CD4-positive, alpha-beta T cell treated with Interleukin-2 at 100 ng/mL for 4 hours (primary cell): ENCODE measurements around the gene CCR2.
"Not testable (repeated sequence)": the region's sequence is repeated elsewhere in the genome, so short reads cannot be mapped to it uniquely, and the experiment has no call there.

Source experiments
- DNase-seq: peaks from one replicate; pipeline ENCODE4 v3.0.0-alpha.2; 2020; ENCODE audit warnings: low spot score

CCR2 gene

GRCh38 chr3:46380471-46381221 is 26.7 kb downstream of the CCR2 start:
- no peak for DNase-seq

GRCh38 chr3:46381625-46382024 is 27.7 kb downstream of the CCR2 start:
- DNase-seq, result no peak

- no peak for DNase-seq
These were observed 29.5 kb downstream of the CCR2 start for GRCh38 chr3:46383211-46383950.

DNA sequence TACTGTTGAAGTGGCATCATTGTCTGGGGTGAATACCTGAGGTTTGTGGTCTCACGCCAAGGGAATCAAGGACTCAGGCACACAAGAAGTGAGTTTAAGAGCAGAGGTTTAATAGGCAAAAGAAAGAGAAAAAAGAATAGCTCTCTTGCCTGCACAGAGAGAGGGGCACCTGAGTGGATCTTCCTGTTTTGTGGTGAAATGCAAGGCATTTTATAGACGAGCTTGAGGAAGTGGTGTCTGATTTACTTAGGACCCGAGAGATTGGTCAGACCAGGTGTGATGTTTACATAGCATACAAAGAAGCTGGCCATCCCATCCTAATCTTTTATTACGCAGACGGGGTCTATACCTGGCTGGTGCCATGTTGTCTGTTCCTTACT is 30.0 kb downstream of the CCR2 start:
- no peak for DNase-seq

DNA sequence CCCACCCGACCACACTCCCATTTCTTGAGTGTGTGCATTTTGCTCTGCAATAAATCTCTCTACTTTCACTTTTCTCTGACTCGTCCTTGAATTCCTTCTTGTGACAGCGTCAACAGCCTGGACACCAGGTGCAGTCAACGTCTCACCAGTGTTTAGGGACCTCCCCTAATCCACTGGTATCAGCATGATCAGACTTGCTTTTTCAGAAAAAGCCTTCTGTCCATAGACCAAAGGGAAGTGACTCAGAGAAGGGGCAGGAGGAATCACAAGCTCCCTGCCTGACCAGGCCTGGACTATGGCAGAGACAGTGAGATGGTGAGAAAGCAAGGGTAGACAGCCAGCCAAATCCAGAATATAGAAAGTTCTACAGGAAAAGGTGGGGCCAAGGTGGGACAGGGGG is 32.3 kb downstream of the CCR2 start:
- no peak for DNase-seq

GRCh38 chr3:46388847-46389246 is 34.9 kb downstream of the CCR2 start:
- not testable (repeated sequence) for DNase-seq

DNA sequence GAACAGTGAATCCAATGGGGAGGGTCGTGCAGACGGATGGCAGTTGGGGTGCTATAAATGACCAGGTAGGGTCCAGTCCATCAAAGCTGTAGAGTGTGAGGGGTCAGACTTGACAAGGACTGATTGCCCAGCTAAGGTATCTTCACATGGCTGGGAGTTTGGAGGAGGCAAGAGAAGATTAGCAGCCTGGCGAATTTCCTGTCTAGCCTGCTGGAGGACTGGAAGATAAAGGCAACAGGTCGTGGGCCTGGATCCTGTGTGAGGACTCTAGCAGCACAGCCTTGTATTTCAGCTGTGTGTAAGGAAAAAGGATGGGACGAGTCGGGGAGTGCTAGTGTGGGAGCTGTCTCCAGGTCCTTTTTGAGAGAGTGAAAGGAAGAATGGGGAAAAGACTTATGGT is 35.4 kb downstream of the CCR2 start:
- DNase-seq, result no peak

DNA sequence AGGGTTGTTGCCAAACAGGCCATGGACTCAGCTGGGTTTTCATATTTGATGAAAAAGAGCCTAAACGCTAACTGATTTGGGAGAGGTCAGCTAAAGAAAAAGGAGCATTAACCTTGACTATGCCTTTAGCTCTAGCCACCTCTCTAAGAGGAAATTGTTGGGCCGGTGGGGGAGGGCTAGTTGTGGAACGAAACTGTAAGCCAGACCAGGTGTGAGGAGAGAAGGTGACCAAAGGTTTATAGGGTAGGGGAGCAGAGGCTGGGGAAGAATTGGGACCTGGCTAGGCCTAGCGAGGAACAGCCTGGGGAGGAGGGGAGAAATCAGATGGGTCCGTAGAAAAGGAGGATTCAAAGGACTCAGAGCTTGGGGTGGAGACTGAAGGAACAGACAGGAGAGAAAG is 37.6 kb downstream of the CCR2 start:
- DNase-seq, result not testable (repeated sequence)

GRCh38 chr3:46393011-46393410 is 39.1 kb downstream of the CCR2 start:
- no peak for DNase-seq

DNA sequence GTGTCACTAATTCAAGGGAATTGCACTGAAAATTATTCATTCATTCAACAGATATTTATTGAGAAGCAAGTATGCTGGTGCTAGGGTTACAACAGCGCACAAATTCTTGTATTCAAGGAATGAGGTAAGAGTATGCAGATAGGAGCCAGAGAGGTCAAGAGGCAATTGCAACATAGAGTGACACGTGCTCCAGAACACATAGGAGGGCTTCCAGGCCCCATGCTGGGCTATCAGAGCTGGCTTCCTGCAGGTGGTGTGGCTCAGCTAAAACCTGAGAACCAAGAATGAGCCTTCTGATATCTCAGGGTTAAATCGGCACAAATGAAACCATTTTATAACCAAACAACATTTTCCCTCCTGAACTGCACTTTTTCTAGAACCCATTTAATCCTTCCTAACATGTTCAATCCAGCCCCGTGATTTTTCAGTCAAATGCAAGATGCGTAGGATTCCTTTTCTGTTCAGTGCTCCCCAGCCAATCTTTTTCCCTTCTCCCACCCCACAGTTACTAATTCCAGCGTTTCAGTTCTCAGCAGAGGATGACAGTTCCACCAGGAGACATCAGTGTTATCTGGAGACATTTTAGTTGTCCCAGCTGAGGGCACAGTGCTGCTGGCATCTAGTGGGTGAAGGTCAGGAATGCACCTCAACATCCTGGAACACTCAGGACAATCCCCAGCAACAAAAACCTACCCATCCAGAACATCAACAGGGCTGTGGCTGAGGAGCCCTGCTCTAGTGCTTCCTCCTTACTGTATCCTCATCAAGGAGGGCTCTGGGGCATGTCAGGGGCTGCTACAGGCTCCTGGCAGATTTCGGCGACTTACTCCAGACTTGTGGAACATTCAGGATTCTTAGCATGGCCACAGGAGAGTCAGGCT is 39.9 kb downstream of the CCR2 start:
- DNase-seq, result no peak

GRCh38 chr3:46395210-46395661 is 41.3 kb downstream of the CCR2 start:
- no peak for DNase-seq

DNA sequence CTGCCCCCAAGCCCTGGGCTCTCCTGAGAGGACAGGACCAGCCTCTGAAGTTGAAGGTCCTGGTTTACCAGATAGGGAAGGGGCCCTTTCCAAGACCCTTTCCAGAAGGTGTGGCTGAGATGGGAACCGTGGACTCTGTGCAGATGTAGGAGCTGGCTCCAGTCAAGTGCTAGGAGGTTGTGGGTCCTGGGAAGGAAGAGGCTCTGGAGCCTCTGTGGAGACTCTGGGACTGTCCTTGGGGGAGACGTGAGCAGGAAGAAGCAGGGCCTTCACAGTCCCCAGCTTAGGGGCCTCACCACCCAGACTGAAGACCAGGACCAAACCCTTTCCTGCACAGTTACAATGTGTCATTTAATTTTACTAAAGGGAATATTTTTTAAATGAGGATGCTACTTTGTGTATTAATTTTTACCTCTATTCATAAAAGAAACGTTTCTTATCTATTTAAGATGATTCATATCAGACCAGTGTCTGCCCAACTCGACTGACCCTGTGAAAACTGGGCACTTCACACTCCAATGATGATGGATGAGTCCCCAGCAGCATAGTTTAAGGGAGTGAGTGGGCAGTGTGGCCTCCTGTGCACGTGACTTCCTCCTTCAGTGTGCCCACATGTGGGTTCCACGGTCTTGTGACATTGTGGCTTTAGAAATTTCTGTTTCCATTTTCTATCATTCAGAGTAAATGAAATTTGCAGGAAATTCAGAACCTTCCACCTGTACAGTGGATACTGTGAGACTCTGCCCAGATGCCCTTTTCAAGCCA is 42.0 kb downstream of the CCR2 start:
- DNase-seq, result no peak

GRCh38 chr3:46397111-46397510 is 43.2 kb downstream of the CCR2 start:
- DNase-seq, result no peak

- no peak for DNase-seq
These were observed 44.5 kb downstream of the CCR2 start for GRCh38 chr3:46398186-46398955.

- DNase-seq, result no peak
These were observed 45.2 kb downstream of the CCR2 start for GRCh38 chr3:46399098-46399497.

DNA sequence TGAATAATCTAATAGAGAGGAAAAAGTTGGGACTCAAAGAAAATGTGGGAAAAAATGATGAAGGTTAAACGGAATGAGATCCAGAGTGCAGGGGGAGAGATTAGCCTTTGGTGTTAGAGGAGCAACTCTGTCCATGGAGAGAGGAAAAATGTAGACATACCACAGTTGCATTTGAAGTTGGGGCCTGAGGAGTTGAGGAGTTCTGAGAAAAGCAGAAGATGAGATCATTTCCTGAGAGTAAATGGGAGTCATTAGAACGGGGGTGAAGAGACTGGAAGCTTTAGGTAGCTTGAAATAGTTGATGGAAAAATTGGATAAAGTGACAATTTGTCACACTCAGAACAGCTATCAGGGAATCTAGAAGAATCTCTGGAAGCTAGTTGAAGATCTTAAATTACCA is 45.6 kb downstream of the CCR2 start:
- no peak for DNase-seq

DNA sequence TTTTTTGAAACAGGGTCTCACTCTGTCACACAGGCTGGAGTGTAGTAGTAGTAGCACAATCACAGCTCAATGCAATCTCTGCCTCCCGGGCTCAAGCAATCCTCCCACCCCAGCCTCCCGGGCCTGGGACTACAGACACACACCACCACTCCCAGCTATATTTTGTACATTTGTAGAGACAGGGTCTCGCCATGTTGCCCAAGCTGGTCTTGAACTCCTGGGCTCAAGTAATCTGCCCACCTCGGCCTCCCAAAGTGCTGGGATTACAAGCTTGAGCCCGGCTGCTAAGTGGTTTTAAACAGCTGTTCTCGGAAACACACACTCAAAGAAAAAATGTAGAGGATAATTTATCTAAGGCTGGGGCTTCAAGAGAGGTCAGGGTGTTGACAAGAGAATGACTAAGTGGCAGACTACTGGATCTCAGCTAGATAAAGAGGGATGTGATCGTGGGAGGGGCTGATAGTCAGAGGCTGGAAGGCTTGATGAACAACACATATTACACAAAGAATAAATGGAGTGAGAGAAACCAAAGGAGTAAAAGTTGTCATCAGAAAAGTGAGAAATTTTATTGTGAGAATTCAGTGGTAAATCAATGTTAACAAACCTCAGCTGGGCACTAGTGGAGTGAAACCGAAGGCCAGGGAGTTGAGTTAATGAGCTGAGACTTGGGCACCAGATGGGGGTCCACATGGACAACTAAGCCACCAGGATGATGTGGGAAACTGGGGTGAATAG is 46.3 kb downstream of the CCR2 start:
- DNase-seq, result no peak

DNA sequence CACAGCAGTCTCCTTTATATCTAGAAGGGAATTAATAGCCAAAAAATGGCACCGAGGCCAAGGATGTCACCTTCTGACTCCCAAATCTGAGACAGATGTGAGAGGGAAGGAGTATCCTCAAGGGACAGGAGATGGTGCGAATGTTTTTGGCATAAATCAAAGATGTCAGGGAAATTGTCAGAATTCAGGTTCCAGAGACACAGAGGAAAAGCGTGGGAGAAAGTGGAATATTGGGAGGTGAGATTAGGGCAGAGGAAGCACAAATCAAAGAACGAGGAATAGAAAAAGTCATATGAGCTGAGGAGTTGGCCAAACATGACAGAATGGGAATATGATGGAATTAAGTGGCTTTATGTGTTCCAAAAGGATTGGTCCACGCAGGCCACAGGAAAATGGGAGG is 46.9 kb downstream of the CCR2 start:
- DNase-seq, result no peak

- no peak for DNase-seq
These were observed 47.7 kb downstream of the CCR2 start for GRCh38 chr3:46401579-46401978.

DNA sequence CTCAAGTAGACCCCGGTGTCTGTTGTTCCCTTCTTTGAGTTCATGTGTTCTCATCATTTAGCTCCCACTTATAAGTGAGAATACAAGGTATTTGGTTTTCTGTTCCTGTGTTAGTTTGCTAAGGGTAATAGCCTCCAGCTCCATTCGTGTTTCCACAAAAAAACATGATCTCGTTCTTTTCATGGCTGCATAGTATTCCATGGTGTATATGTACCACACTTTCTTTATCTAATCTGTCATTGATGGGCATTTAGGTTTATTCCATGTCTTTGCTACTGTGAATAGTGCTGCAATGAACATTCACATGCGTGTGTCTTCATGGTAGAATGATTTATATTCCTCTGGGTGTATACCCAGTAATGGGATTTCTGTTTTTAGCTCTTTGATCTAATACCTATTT is 49.0 kb downstream of the CCR2 start:
- DNase-seq, result not testable (repeated sequence)
